Measurements from ENCODE around the gene SLC17A1. TPM values are rescaled to one million over a fixed set of nuclear protein-coding genes. Genes with fewer than 3 reads are reported as not detected.
"Not testable (repeated sequence)": the region's sequence is repeated elsewhere in the genome, so short reads cannot be mapped to it uniquely, and the experiment has no call there.

The SLC17A1 gene
- total RNA-seq, 4 donors from 2014 or later: not detected

- peaks cover 6 to 59% (median 33%) of the 10 kb centered on the region in 4 donors for H3K4me1 ChIP-seq
- H3K36me3 ChIP-seq: no peaks in the 10 kb centered on the region
- in situ Hi-C loops (cut with MboI; ENCODE audit: low pct_ligation_motif_present in 1 of 4, low pct_unique_long_range_greater_than_20kb in 1 of 4, low sequenced_read_pairs in 3 of 4): no loop called here
- H3K27ac ChIP-seq: peak within 1 kb of the TSS; percentile 56 to 77 (median 64)
- TF ChIP-seq EP300 (IDR thresholded peaks at IDR 0.05; ENCODE audit: low read depth) (no peak), CTCF (IDR thresholded peaks at IDR 0.05) (no peak), POLR2A (IDR thresholded peaks at IDR 0.05) (peak; percentile 23), POLR2AphosphoS5 (IDR thresholded peaks at IDR 0.05) (peak in 1 of 3 donors; percentile 26)
- intact Hi-C loops (cut with DNase I; ENCODE audit: low total_unique reads): no loop called here
- no peaks in the 10 kb centered on the region for H3K9me3 ChIP-seq
- H3K4me3 ChIP-seq: peak within 1 kb of the TSS in 2 of 4 donors; percentile 26 to 42
- H3K27me3 ChIP-seq: no peaks in the 10 kb centered on the region
- no peak for DNase-seq
These were observed 77.3 kb downstream of the SLC17A1 start, which contains the start of gene SLC17A4 for GRCh38 chr6:25754535-25754934. SLC17A4 (plus strand) TSS chr6:25754742; CDS start chr6:25761963, 7,221 bp downstream.

GRCh38 chr6:25753079-25753478, 78.8 kb downstream of the SLC17A1 start:
- in situ Hi-C loops (cut with MboI; ENCODE audit: low pct_ligation_motif_present in 1 of 4, low pct_unique_long_range_greater_than_20kb in 1 of 4, low sequenced_read_pairs in 3 of 4): no loop called here
- Histone ChIP-seq H3K4me1 (peaks cover 6 to 64% (median 35%) of the 10 kb centered on the region in 4 donors), H3K9me3 (no peaks in the 10 kb centered on the region), H3K27me3 (no peaks in the 10 kb centered on the region), H3K4me3 (no peak overlapping the region), H3K36me3 (no peaks in the 10 kb centered on the region), H3K27ac (peak overlapping the region in 2 of 4 donors; percentile 16 to 59)
- DNase-seq: no peak
- TF ChIP-seq POLR2AphosphoS5 (IDR thresholded peaks at IDR 0.05) (no peak), CTCF (IDR thresholded peaks at IDR 0.05) (no peak), EP300 (IDR thresholded peaks at IDR 0.05; ENCODE audit: low read depth) (no peak), POLR2A (IDR thresholded peaks at IDR 0.05) (no peak)
- intact Hi-C loops (cut with DNase I; ENCODE audit: low total_unique reads): no loop called here

GRCh38 chr6:25750906-25751305, 80.9 kb downstream of the SLC17A1 start:
- TF ChIP-seq POLR2A (IDR thresholded peaks at IDR 0.05) (no peak), POLR2AphosphoS5 (IDR thresholded peaks at IDR 0.05) (peak in 2 of 3 donors; percentile 36 to 57), CTCF (IDR thresholded peaks at IDR 0.05) (no peak), EP300 (IDR thresholded peaks at IDR 0.05; ENCODE audit: low read depth) (no peak)
- Histone ChIP-seq H3K4me1 (peaks cover 6 to 67% (median 30%) of the 10 kb centered on the region in 4 donors), H3K4me3 (no peak overlapping the region), H3K27ac (peak overlapping the region; percentile 16 to 71 (median 58)), H3K27me3 (no peaks in the 10 kb centered on the region), H3K36me3 (no peaks in the 10 kb centered on the region), H3K9me3 (no peaks in the 10 kb centered on the region)
- peak; percentile 21 for DNase-seq
- in situ Hi-C loops (cut with MboI; ENCODE audit: low pct_ligation_motif_present in 1 of 4, low pct_unique_long_range_greater_than_20kb in 1 of 4, low sequenced_read_pairs in 3 of 4): no loop called here
- 38 to 60% methylated on average over 1 to 3 of the region's 3 CpGs for WGBS, 2 donors (ENCODE audit: low coverage in 1 of 2)
- intact Hi-C loops (cut with DNase I; ENCODE audit: low total_unique reads): no loop called here

- H3K4me1 ChIP-seq: peaks cover 6 to 61% (median 27%) of the 10 kb centered on the region in 4 donors
- peak overlapping the region in 3 of 4 donors; percentile 37 to 71 (median 59) for H3K27ac ChIP-seq
- in situ Hi-C loops (cut with MboI; ENCODE audit: low pct_ligation_motif_present in 1 of 4, low pct_unique_long_range_greater_than_20kb in 1 of 4, low sequenced_read_pairs in 3 of 4): no loop called here
- TF ChIP-seq POLR2A (IDR thresholded peaks at IDR 0.05) (no peak), CTCF (IDR thresholded peaks at IDR 0.05) (no peak), EP300 (IDR thresholded peaks at IDR 0.05; ENCODE audit: low read depth) (no peak), POLR2AphosphoS5 (IDR thresholded peaks at IDR 0.05) (no peak)
- DNase-seq: no peak
- no peaks in the 10 kb centered on the region for H3K27me3 ChIP-seq
- intact Hi-C loops (cut with DNase I; ENCODE audit: low total_unique reads): no loop called here
- no peak overlapping the region for H3K4me3 ChIP-seq
- no peaks in the 10 kb centered on the region for H3K36me3 ChIP-seq
- WGBS, 2 donors (ENCODE audit: low coverage in 1 of 2): 35 to 47% methylated on average over 2 of the region's 2 CpGs
- H3K9me3 ChIP-seq: no peaks in the 10 kb centered on the region
These were observed 82.0 kb downstream of the SLC17A1 start for GRCh38 chr6:25749837-25750236.

- Histone ChIP-seq H3K27ac (peak overlapping the region in 2 of 4 donors; percentile 59 to 71), H3K4me1 (peaks cover 6 to 62% (median 26%) of the 10 kb centered on the region in 4 donors)
- DNase-seq; H3K27me3 ChIP-seq; H3K9me3 ChIP-seq; H3K4me3 ChIP-seq; intact Hi-C loops (cut with DNase I; ENCODE audit: low total_unique reads); H3K36me3 ChIP-seq; in situ Hi-C loops (cut with MboI; ENCODE audit: low pct_ligation_motif_present in 1 of 4, low pct_unique_long_range_greater_than_20kb in 1 of 4, low sequenced_read_pairs in 3 of 4): not testable (repeated sequence)
- WGBS, 2 donors (ENCODE audit: low coverage in 1 of 2): 59 to 71% methylated on average over 11 to 17 of the region's 17 CpGs
These were observed 83.0 kb downstream of the SLC17A1 start for GRCh38 chr6:25748601-25749517.
